ENCODE measurements around the gene ISCU.
"Not testable (repeated sequence)": the region's sequence is repeated elsewhere in the genome, so short reads cannot be mapped to it uniquely, and the experiment has no call there.

ISCU gene

GRCh38 chr12:108548954-108549521 is 13.4 kb upstream of the ISCU start:
- no peaks in the 10 kb centered on the region for H3K9me3 ChIP-seq (ENCODE audit: control insufficient read depth, insufficient read depth, low read depth, low read length)
- no peak overlapping the region for H3K9ac ChIP-seq (ENCODE audit: low read length)
- H3K27me3 ChIP-seq (ENCODE audit: control insufficient read depth, insufficient read depth, low read length) = no peaks in the 10 kb centered on the region
- H3K36me3 ChIP-seq (ENCODE audit: control insufficient read depth, insufficient read depth, low read length) = peaks cover 50% of the 10 kb centered on the region
- no peak overlapping the region for H3K4me3 ChIP-seq (ENCODE audit: low read depth, low read length)
- no peak overlapping the region for H3K27ac ChIP-seq (ENCODE audit: low read depth, low read length)
- no peaks in the 10 kb centered on the region for H3K4me1 ChIP-seq (ENCODE audit: control insufficient read depth, insufficient read depth, low read length)

- Histone ChIP-seq H3K27me3 (ENCODE audit: control insufficient read depth, insufficient read depth, low read length) (no peaks in the 10 kb centered on the region), H3K9me3 (ENCODE audit: control insufficient read depth, insufficient read depth, low read depth, low read length) (no peaks in the 10 kb centered on the region), H3K4me3 (ENCODE audit: low read depth, low read length) (no peak overlapping the region), H3K9ac (ENCODE audit: low read length) (no peak overlapping the region), H3K27ac (ENCODE audit: low read depth, low read length) (no peak overlapping the region), H3K36me3 (ENCODE audit: control insufficient read depth, insufficient read depth, low read length) (peaks cover 26% of the 10 kb centered on the region), H3K4me1 (ENCODE audit: control insufficient read depth, insufficient read depth, low read length) (no peaks in the 10 kb centered on the region)
Observed at GRCh38 chr12:108551535-108551934, 10.9 kb upstream of the ISCU start.

- no peaks in the 10 kb centered on the region for H3K9me3 ChIP-seq (ENCODE audit: control insufficient read depth, insufficient read depth, low read depth, low read length)
- H3K4me1 ChIP-seq (ENCODE audit: control insufficient read depth, insufficient read depth, low read length) = no peaks in the 10 kb centered on the region
- no peaks in the 10 kb centered on the region for H3K27me3 ChIP-seq (ENCODE audit: control insufficient read depth, insufficient read depth, low read length)
- no peak overlapping the region for H3K27ac ChIP-seq (ENCODE audit: low read depth, low read length)
- no peak overlapping the region for H3K9ac ChIP-seq (ENCODE audit: low read length)
- H3K36me3 ChIP-seq (ENCODE audit: control insufficient read depth, insufficient read depth, low read length) = peaks cover 16% of the 10 kb centered on the region
- no peak overlapping the region for H3K4me3 ChIP-seq (ENCODE audit: low read depth, low read length)
Observed at GRCh38 chr12:108553799-108554198, 8.6 kb upstream of the ISCU start.

GRCh38 chr12:108555383-108555782 is 7.0 kb upstream of the ISCU start:
- H3K36me3 ChIP-seq (ENCODE audit: control insufficient read depth, insufficient read depth, low read length) = peaks cover 12% of the 10 kb centered on the region
- H3K4me1 ChIP-seq (ENCODE audit: control insufficient read depth, insufficient read depth, low read length); H3K9me3 ChIP-seq (ENCODE audit: control insufficient read depth, insufficient read depth, low read depth, low read length); H3K27ac ChIP-seq (ENCODE audit: low read depth, low read length); H3K27me3 ChIP-seq (ENCODE audit: control insufficient read depth, insufficient read depth, low read length); H3K9ac ChIP-seq (ENCODE audit: low read length); H3K4me3 ChIP-seq (ENCODE audit: low read depth, low read length): not testable (repeated sequence)

GRCh38 chr12:108559007-108559655 is 3.3 kb upstream of the ISCU start:
- Histone ChIP-seq H3K27me3 (ENCODE audit: control insufficient read depth, insufficient read depth, low read length) (no peaks in the 10 kb centered on the region), H3K9ac (ENCODE audit: low read length) (no peak overlapping the region), H3K27ac (ENCODE audit: low read depth, low read length) (no peak overlapping the region), H3K4me1 (ENCODE audit: control insufficient read depth, insufficient read depth, low read length) (peaks cover 9% of the 10 kb centered on the region; the same call in 1 of the 2 replicates), H3K9me3 (ENCODE audit: control insufficient read depth, insufficient read depth, low read depth, low read length) (no peaks in the 10 kb centered on the region), H3K4me3 (ENCODE audit: low read depth, low read length) (peak overlapping the region; percentile 97), H3K36me3 (ENCODE audit: control insufficient read depth, insufficient read depth, low read length) (peaks cover 14% of the 10 kb centered on the region)

- H3K4me1 ChIP-seq (ENCODE audit: control insufficient read depth, insufficient read depth, low read length) = peaks cover 9% of the 10 kb centered on the region; the same call in 1 of the 2 replicates
- H3K9me3 ChIP-seq (ENCODE audit: control insufficient read depth, insufficient read depth, low read depth, low read length) = no peaks in the 10 kb centered on the region
- H3K9ac ChIP-seq (ENCODE audit: low read length) = peak overlapping the region; percentile 98
- no peaks in the 10 kb centered on the region for H3K27me3 ChIP-seq (ENCODE audit: control insufficient read depth, insufficient read depth, low read length)
- peak overlapping the region; percentile 97 for H3K4me3 ChIP-seq (ENCODE audit: low read depth, low read length)
- no peak overlapping the region; the same call in 1 of the 2 replicates for H3K27ac ChIP-seq (ENCODE audit: low read depth, low read length)
- peaks cover 20% of the 10 kb centered on the region for H3K36me3 ChIP-seq (ENCODE audit: control insufficient read depth, insufficient read depth, low read length)
Observed at GRCh38 chr12:108559748-108560147, 2.6 kb upstream of the ISCU start.

GRCh38 chr12:108560321-108560721 is 2.1 kb upstream of the ISCU start:
- peak overlapping the region; percentile 97 for H3K4me3 ChIP-seq (ENCODE audit: low read depth, low read length)
- peak overlapping the region; percentile 99; the same call in 1 of the 2 replicates for H3K27ac ChIP-seq (ENCODE audit: low read depth, low read length)
- peaks cover 9% of the 10 kb centered on the region; the same call in 1 of the 2 replicates for H3K4me1 ChIP-seq (ENCODE audit: control insufficient read depth, insufficient read depth, low read length)
- no peaks in the 10 kb centered on the region for H3K9me3 ChIP-seq (ENCODE audit: control insufficient read depth, insufficient read depth, low read depth, low read length)
- H3K9ac ChIP-seq (ENCODE audit: low read length) = peak overlapping the region; percentile 98
- H3K27me3 ChIP-seq (ENCODE audit: control insufficient read depth, insufficient read depth, low read length) = no peaks in the 10 kb centered on the region
- H3K36me3 ChIP-seq (ENCODE audit: control insufficient read depth, insufficient read depth, low read length) = peaks cover 26% of the 10 kb centered on the region

- peaks cover 33% of the 10 kb centered on the region for H3K36me3 ChIP-seq (ENCODE audit: control insufficient read depth, insufficient read depth, low read length)
- H3K9me3 ChIP-seq (ENCODE audit: control insufficient read depth, insufficient read depth, low read depth, low read length) = no peaks in the 10 kb centered on the region
- H3K9ac ChIP-seq (ENCODE audit: low read length) = peak within 1 kb of the TSS; percentile 98
- H3K4me1 ChIP-seq (ENCODE audit: control insufficient read depth, insufficient read depth, low read length) = peaks cover 9% of the 10 kb centered on the region; the same call in 1 of the 2 replicates
- peak within 1 kb of the TSS; percentile 99 for H3K27ac ChIP-seq (ENCODE audit: low read depth, low read length)
- H3K4me3 ChIP-seq (ENCODE audit: low read depth, low read length) = peak within 1 kb of the TSS; percentile 97
- H3K27me3 ChIP-seq (ENCODE audit: control insufficient read depth, insufficient read depth, low read length) = no peaks in the 10 kb centered on the region
Observed at GRCh38 chr12:108560752-108561719, 1.4 kb upstream of the ISCU start, which contains the start of gene SART3. SART3 (minus strand) TSS chr12:108561173; CDS start chr12:108561154, 19 bp downstream.

GRCh38 chr12:108561852-108562347 is 496 bp upstream of the ISCU start:
- peak overlapping the region; percentile 99 for H3K27ac ChIP-seq (ENCODE audit: low read depth, low read length)
- peaks cover 9% of the 10 kb centered on the region; the same call in 1 of the 2 replicates for H3K4me1 ChIP-seq (ENCODE audit: control insufficient read depth, insufficient read depth, low read length)
- H3K4me3 ChIP-seq (ENCODE audit: low read depth, low read length) = peak overlapping the region; percentile 97
- no peaks in the 10 kb centered on the region for H3K9me3 ChIP-seq (ENCODE audit: control insufficient read depth, insufficient read depth, low read depth, low read length)
- H3K9ac ChIP-seq (ENCODE audit: low read length) = peak overlapping the region; percentile 98
- H3K36me3 ChIP-seq (ENCODE audit: control insufficient read depth, insufficient read depth, low read length) = peaks cover 42% of the 10 kb centered on the region
- H3K27me3 ChIP-seq (ENCODE audit: control insufficient read depth, insufficient read depth, low read length) = no peaks in the 10 kb centered on the region

GRCh38 chr12:108563136-108563803 is 874 bp downstream of the ISCU start:
- Histone ChIP-seq H3K27ac (ENCODE audit: low read depth, low read length) (peak overlapping the region; percentile 60; the same call in 1 of the 2 replicates), H3K27me3 (ENCODE audit: control insufficient read depth, insufficient read depth, low read length) (no peaks in the 10 kb centered on the region), H3K4me3 (ENCODE audit: low read depth, low read length) (peak overlapping the region; percentile 97), H3K9me3 (ENCODE audit: control insufficient read depth, insufficient read depth, low read depth, low read length) (no peaks in the 10 kb centered on the region), H3K9ac (ENCODE audit: low read length) (peak overlapping the region; percentile 87), H3K36me3 (ENCODE audit: control insufficient read depth, insufficient read depth, low read length) (peaks cover 46% of the 10 kb centered on the region), H3K4me1 (ENCODE audit: control insufficient read depth, insufficient read depth, low read length) (peaks cover 9% of the 10 kb centered on the region; the same call in 1 of the 2 replicates)
